MM.1S (cell line): ENCODE results near the gene SELENON.

Experiments
- DNase-seq: peaks from one replicate; pipeline ENCODE4 v3.0.0-alpha.2; 2015
- H2AFZ ChIP-seq: fragments of 300-600 bp; sonication (generic); 2 replicates; pipeline ENCODE4 v1.6.0; 2016; ENCODE audit warnings: antibody characterized with exemption, low read length
- H3F3A ChIP-seq: fragments of 300-600 bp; sonication (generic); 2 replicates; pipeline ENCODE4 v1.6.1; 2016; ENCODE audit warnings: mild to moderate bottlenecking, antibody characterized with exemption, low read length, moderate library complexity, mixed read lengths; ENCODE audit not compliant: insufficient read depth
- H3K27ac ChIP-seq: fragments of 300-600 bp; sonication (generic); 2 replicates; pipeline ENCODE4 v1.5.1; 2016; ENCODE audit warnings: mild to moderate bottlenecking, low read length
- H3K27me3 ChIP-seq: fragments of 300-600 bp; sonication (generic); replicated peaks from 2 replicates; pipeline ENCODE4 v1.6.0; 2016; ENCODE audit warnings: low read length; ENCODE audit not compliant: insufficient read depth
- H3K36me3 ChIP-seq: fragments of 300-600 bp; sonication (generic); replicated peaks from 2 replicates; pipeline ENCODE4 v1.6.1; 2016; ENCODE audit warnings: mild to moderate bottlenecking, low read length, mixed read lengths; ENCODE audit not compliant: insufficient read depth
- H3K4me1 ChIP-seq: fragments of 300-600 bp; sonication (generic); 2 replicates; pipeline ENCODE4 v1.6.1; 2016; ENCODE audit warnings: low read length, mixed read lengths
- H3K4me2 ChIP-seq: fragments of 300-600 bp; sonication (generic); 2 replicates; pipeline ENCODE4 v1.6.0; 2016; ENCODE audit warnings: low read depth, low read length
- H3K4me3 ChIP-seq: fragments of 300-600 bp; sonication (generic); 2 replicates; pipeline ENCODE4 v1.5.1; 2016; ENCODE audit warnings: low read length, mixed read lengths
- H3K79me2 ChIP-seq: fragments of 300-600 bp; sonication (generic); 2 replicates; pipeline ENCODE4 v1.6.1; 2016; ENCODE audit warnings: mixed run types, low read length, mixed read lengths
- H3K9ac ChIP-seq: fragments of 300-600 bp; sonication (generic); 2 replicates; pipeline ENCODE4 v1.6.1; 2016; ENCODE audit warnings: low read length, mixed read lengths
- H3K9me2 ChIP-seq: fragments of 300-600 bp; sonication (generic); replicated peaks from 2 replicates; pipeline ENCODE4 v1.6.1; 2016; ENCODE audit warnings: mild to moderate bottlenecking, low read length, mixed read lengths; ENCODE audit not compliant: insufficient read depth
- H3K9me3 ChIP-seq: fragments of 300-600 bp; sonication (generic); replicated peaks from 2 replicates; pipeline ENCODE4 v1.6.1; 2016; ENCODE audit warnings: mild to moderate bottlenecking, low read length, mixed read lengths; ENCODE audit not compliant: insufficient read depth
- H4K20me1 ChIP-seq: fragments of 300-600 bp; sonication (generic); 2 replicates; pipeline ENCODE4 v1.6.1; 2016; ENCODE audit warnings: mild to moderate bottlenecking, low read length, moderate library complexity, mixed read lengths; ENCODE audit not compliant: insufficient read depth
- EZH2 ChIP-seq: fragments of 300-600 bp; sonication (generic); optimal IDR thresholded peaks from 2 replicates; pipeline ENCODE3; 2017; ENCODE audit warnings: low read depth, mild to moderate bottlenecking, antibody characterized with exemption, low read length, mixed read lengths
- EZH2phosphoT487 ChIP-seq: fragments of 300-600 bp; sonication (generic); IDR thresholded peaks from 2 replicates; pipeline ENCODE4 v1.6.1; 2018; ENCODE audit warnings: antibody characterized with exemption, low read length
- TF ChIP-seq, protein P1 (sequence below): fragments of 300-600 bp; sonication (generic); IDR thresholded peaks from 2 replicates; pipeline ENCODE4 v1.5.1; 2016; ENCODE audit warnings: antibody characterized with exemption, low read length, mixed read lengths

Gene SELENON

DNA sequence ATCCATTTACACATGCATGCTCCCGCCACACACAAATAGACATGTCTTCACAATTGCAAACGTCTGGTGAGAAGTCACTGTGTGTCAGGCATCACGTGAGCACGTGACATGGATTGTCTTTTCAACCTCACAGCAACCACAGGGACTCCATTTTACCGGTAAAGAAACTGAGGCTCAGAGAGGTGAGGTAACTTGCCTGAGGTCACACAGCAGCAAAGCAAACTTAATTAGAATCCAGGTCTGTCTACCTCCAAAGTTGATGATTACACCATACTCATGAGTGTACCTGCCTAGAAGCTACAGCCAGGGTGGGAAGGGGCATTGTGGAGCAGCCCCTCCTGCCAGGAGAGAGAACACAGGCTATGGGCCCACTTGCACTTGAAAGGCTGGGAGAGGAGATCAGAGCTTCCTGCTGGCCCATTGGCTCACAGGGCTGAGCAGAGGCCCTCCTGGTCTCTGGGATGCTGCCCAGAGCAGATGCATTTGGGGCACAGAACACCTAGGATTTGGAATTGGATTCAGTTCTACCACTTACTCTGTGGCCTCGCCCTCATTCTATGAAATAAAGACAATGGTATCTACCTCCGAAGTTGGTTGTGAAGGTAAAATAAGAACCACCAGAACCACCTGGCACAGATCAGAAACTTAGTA, 44.4 kb upstream of the SELENON start:
- Histone ChIP-seq H3K4me1 (no peaks in the 10 kb centered on the region), H3K4me2 (no peak overlapping the region), H2AFZ (no peak overlapping the region), H3K27ac (no peak overlapping the region), H3K36me3 (no peaks in the 10 kb centered on the region), H3K79me2 (no peaks in the 10 kb centered on the region), H3K9ac (no peak overlapping the region), H3K27me3 (no peaks in the 10 kb centered on the region), H3K9me3 (no peaks in the 10 kb centered on the region), H4K20me1 (no peaks in the 10 kb centered on the region), H3K9me2 (no peaks in the 10 kb centered on the region), H3F3A (no peaks in the 10 kb centered on the region), H3K4me3 (no peak overlapping the region)
- DNase-seq = no peak
- TF ChIP-seq EZH2phosphoT487 = no peak
- TF ChIP-seq, protein P1, sequence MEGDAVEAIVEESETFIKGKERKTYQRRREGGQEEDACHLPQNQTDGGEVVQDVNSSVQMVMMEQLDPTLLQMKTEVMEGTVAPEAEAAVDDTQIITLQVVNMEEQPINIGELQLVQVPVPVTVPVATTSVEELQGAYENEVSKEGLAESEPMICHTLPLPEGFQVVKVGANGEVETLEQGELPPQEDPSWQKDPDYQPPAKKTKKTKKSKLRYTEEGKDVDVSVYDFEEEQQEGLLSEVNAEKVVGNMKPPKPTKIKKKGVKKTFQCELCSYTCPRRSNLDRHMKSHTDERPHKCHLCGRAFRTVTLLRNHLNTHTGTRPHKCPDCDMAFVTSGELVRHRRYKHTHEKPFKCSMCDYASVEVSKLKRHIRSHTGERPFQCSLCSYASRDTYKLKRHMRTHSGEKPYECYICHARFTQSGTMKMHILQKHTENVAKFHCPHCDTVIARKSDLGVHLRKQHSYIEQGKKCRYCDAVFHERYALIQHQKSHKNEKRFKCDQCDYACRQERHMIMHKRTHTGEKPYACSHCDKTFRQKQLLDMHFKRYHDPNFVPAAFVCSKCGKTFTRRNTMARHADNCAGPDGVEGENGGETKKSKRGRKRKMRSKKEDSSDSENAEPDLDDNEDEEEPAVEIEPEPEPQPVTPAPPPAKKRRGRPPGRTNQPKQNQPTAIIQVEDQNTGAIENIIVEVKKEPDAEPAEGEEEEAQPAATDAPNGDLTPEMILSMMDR = no peak
- no peak for TF ChIP-seq EZH2

- H4K20me1 ChIP-seq = no peaks in the 10 kb centered on the region
- H3K79me2 ChIP-seq = no peaks in the 10 kb centered on the region
- no peaks in the 10 kb centered on the region for H3F3A ChIP-seq
- no peak for DNase-seq
- H3K27ac ChIP-seq = no peak overlapping the region
- H3K9me3 ChIP-seq = no peaks in the 10 kb centered on the region
- no peaks in the 10 kb centered on the region for H3K36me3 ChIP-seq
- TF ChIP-seq EZH2phosphoT487 (no peak), EZH2 (no peak)
- TF ChIP-seq, protein P1 = no peak
- H2AFZ ChIP-seq = no peak overlapping the region
- H3K9me2 ChIP-seq = no peaks in the 10 kb centered on the region
- H3K4me3 ChIP-seq = no peak overlapping the region
- H3K27me3 ChIP-seq = no peaks in the 10 kb centered on the region
- no peaks in the 10 kb centered on the region for H3K4me1 ChIP-seq
- no peak overlapping the region for H3K4me2 ChIP-seq
- no peak overlapping the region for H3K9ac ChIP-seq
Measured at GRCh38 chr1:25756215-25756614, 43.8 kb upstream of the SELENON start.

GRCh38 chr1:25757151-25757845, 42.7 kb upstream of the SELENON start:
- no peaks in the 10 kb centered on the region for H3K36me3 ChIP-seq
- no peak overlapping the region for H3K4me3 ChIP-seq
- H3K27ac ChIP-seq = no peak overlapping the region
- no peaks in the 10 kb centered on the region for H3F3A ChIP-seq
- no peak overlapping the region for H3K4me2 ChIP-seq
- H3K27me3 ChIP-seq = no peaks in the 10 kb centered on the region
- no peak for DNase-seq
- H3K9me3 ChIP-seq = no peaks in the 10 kb centered on the region
- no peak overlapping the region for H2AFZ ChIP-seq
- no peaks in the 10 kb centered on the region for H3K9me2 ChIP-seq
- no peaks in the 10 kb centered on the region for H4K20me1 ChIP-seq
- no peak for TF ChIP-seq EZH2phosphoT487
- H3K79me2 ChIP-seq = no peaks in the 10 kb centered on the region
- no peak overlapping the region for H3K9ac ChIP-seq
- H3K4me1 ChIP-seq = no peaks in the 10 kb centered on the region

GRCh38 chr1:25757846-25758185, 42.2 kb upstream of the SELENON start:
- no peak overlapping the region for H2AFZ ChIP-seq
- no peaks in the 10 kb centered on the region for H3K9me3 ChIP-seq
- H4K20me1 ChIP-seq = no peaks in the 10 kb centered on the region
- H3K36me3 ChIP-seq = no peaks in the 10 kb centered on the region
- no peak overlapping the region for H3K27ac ChIP-seq
- no peaks in the 10 kb centered on the region for H3K79me2 ChIP-seq
- H3K4me3 ChIP-seq = no peak overlapping the region
- H3K4me1 ChIP-seq = no peaks in the 10 kb centered on the region
- DNase-seq = no peak
- no peak overlapping the region for H3K4me2 ChIP-seq
- H3K9me2 ChIP-seq = no peaks in the 10 kb centered on the region
- TF ChIP-seq EZH2phosphoT487 (no peak), EZH2 (no peak)
- TF ChIP-seq, protein P1 = no peak
- H3F3A ChIP-seq = no peaks in the 10 kb centered on the region
- H3K9ac ChIP-seq = no peak overlapping the region
- H3K27me3 ChIP-seq = no peaks in the 10 kb centered on the region
